Brain microvascular endothelial cell (primary cell): Measurements from ENCODE around the gene ACSL1.
A peak's percentile ranks its signal among the peaks of the same experiment; 100 is the strongest.

Experiments used
- DNase-seq: peaks from one replicate; pipeline ENCODE4 v3.0.0-alpha.2; 2020
- H3K27ac ChIP-seq: fragments of 250-450 bp; sonication (Bioruptor Pico); 2 replicates; pipeline ENCODE4 v1.5.1; 2020; ENCODE audit warnings: mild to moderate bottlenecking, moderate library complexity
- H3K27me3 ChIP-seq: fragments of 250-450 bp; sonication (Bioruptor Pico); replicated peaks from 2 replicates; pipeline ENCODE4 v1.5.1; 2020; ENCODE audit warnings: mild to moderate bottlenecking
- H3K36me3 ChIP-seq: fragments of 250-450 bp; sonication (Bioruptor Pico); replicated peaks from 2 replicates; pipeline ENCODE4 v1.5.1; 2020; ENCODE audit warnings: mild to moderate bottlenecking
- H3K4me3 ChIP-seq: 2 replicates; pipeline ENCODE4 v1.5.1; 2011; ENCODE audit warnings: low read depth, mild to moderate bottlenecking, control low read depth, low read length, moderate library complexity
- CTCF ChIP-seq: IDR thresholded peaks from 2 replicates; pipeline ENCODE4 v1.5.1; 2011; ENCODE audit warnings: low read depth, mild to moderate bottlenecking, moderate library complexity, low read length, control low read depth, inconsistent platforms; ENCODE audit errors: missing control alignments
- in situ Hi-C: cut with HindIII; loops from 2 replicates; pipeline ENCODE4 v1.10.0; 2017; ENCODE audit warnings: low sequenced_read_pairs, low pct_ligation_motif_present

The ACSL1 gene

GRCh38 chr4:184766446-184766845 lies 59.3 kb downstream of the ACSL1 start:
- Histone ChIP-seq H3K36me3 (peaks cover 3% of the 10 kb centered on the region), H3K27ac (no peak overlapping the region), H3K27me3 (no peaks in the 10 kb centered on the region), H3K4me3 (no peak overlapping the region)
- DNase-seq = no peak
- TF ChIP-seq CTCF = no peak
- in situ Hi-C loops = no loop called here

- in situ Hi-C loops = no loop called here
- peak; percentile 2 for TF ChIP-seq CTCF
- no peaks in the 10 kb centered on the region for H3K27me3 ChIP-seq
- no peak for DNase-seq
- no peak overlapping the region for H3K4me3 ChIP-seq
- no peak overlapping the region for H3K27ac ChIP-seq
- H3K36me3 ChIP-seq = peaks cover 3% of the 10 kb centered on the region
Observed at GRCh38 chr4:184765473-184766340, 60.1 kb downstream of the ACSL1 start.

DNA sequence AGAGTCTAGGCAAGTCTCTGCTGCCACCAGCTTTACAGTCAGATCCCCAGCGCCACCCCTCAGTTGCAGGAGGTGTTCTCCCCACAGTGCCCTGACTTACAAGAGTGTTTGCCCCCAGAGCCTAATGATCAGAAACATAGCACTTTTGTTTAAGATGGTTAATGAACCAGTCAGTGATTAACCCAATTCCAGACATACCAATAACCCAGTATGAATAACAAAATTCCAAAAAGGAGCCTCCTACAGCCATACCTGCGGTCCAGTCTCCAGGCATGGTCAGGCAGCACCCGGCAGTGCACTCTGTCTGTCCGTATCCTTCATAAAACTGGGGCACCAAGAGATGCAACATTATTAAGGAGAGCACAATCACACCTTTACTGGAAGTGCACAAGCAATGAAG lies 61.2 kb downstream of the ACSL1 start:
- Histone ChIP-seq H3K36me3 (peaks cover 3% of the 10 kb centered on the region), H3K4me3 (no peak overlapping the region), H3K27ac (no peak overlapping the region), H3K27me3 (no peaks in the 10 kb centered on the region)
- in situ Hi-C loops = no loop called here
- no peak for TF ChIP-seq CTCF
- no peak for DNase-seq

GRCh38 chr4:184763150-184763780 lies 62.5 kb downstream of the ACSL1 start:
- Histone ChIP-seq H3K27ac (no peak overlapping the region), H3K36me3 (peaks cover 3% of the 10 kb centered on the region)

GRCh38 chr4:184762100-184762499 lies 63.7 kb downstream of the ACSL1 start:
- in situ Hi-C loops = no loop called here
- Histone ChIP-seq H3K27me3 (no peaks in the 10 kb centered on the region), H3K36me3 (peaks cover 3% of the 10 kb centered on the region), H3K27ac (no peak overlapping the region), H3K4me3 (no peak overlapping the region)
- no peak for DNase-seq
- no peak for TF ChIP-seq CTCF

More at GRCh38 chr4:184763150-184763780, 62.5 kb downstream of the ACSL1 start:
- no peak for DNase-seq
- no peak for TF ChIP-seq CTCF
- H3K4me3 ChIP-seq = no peak overlapping the region
- no peaks in the 10 kb centered on the region for H3K27me3 ChIP-seq
- in situ Hi-C loops = no loop called here

- Histone ChIP-seq H3K4me3 (no peak overlapping the region), H3K36me3 (no peaks in the 10 kb centered on the region), H3K27ac (no peak overlapping the region), H3K27me3 (no peaks in the 10 kb centered on the region)
- in situ Hi-C loops = no loop called here
- TF ChIP-seq CTCF = no peak
- DNase-seq = no peak
Observed at GRCh38 chr4:184760681-184761080, 65.1 kb downstream of the ACSL1 start.
